ENCODE measurements around the gene SBF1. TPM values are rescaled to one million over a fixed set of nuclear protein-coding genes. Genes with fewer than 3 reads are reported as not detected.
"Not testable (repeated sequence)": the region's sequence is repeated elsewhere in the genome, so short reads cannot be mapped to it uniquely, and the experiment has no call there.

The SBF1 gene
- total and polyA plus RNA-seq, 9 donors, result 1.9 to 86.0 (median 58.7) TPM

DNA sequence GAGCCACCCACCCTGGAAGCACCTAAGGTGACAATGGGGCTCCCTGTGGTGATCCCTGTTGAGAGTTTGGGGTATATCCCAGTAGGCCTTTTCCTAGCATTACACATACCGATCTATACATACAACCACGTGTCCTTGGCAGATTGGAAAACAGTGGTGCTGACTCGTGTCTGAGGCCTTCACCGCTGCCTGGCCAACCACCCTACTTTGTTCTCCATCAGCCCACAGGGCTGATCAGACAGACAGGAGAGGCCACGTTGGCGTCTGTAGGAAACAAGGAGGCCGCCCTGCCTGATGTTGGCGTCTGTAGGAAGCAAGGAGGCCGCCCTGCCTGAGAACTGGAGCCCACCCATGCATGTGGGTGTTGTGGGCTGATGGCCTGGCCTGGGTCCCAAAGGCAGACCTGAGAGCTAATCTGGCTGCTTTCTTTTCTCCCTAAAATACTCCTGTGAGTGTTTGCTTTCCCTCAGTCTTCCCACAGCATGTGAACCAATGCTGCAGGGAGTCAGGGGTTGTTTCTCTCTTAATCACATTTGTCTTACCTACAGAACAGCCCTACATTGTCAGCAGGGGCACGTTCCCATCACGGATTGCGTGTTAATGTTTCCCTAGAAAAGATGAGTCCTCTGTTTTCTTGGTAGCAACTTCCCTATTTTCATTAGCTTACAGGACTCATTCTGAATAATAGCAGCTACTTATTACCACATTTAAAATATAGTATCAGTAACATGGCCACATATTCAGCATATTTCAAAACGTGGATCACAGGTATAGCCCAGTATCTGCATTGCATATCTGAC is 57.2 kb downstream of the SBF1 start:
- WGBS, 3 donors, result 78 to 88% (median 84%) methylated on average over 13 of the region's 13 CpGs
- TF ChIP-seq POLR2A (IDR thresholded peaks at IDR 0.05), result no peak
- Histone ChIP-seq H3K36me3 (no peaks in the 10 kb centered on the region), H3K4me1 (ENCODE audit: insufficient read depth) (no peaks in the 10 kb centered on the region), H3K4me3 (no peak overlapping the region), H3K9me3 (no peaks in the 10 kb centered on the region), H3K27me3 (no peaks in the 10 kb centered on the region), H3K27ac (no peak overlapping the region)
- intact Hi-C loops (cut with DNase I), result no loop called here
- DNase-seq, result no peak

DNA sequence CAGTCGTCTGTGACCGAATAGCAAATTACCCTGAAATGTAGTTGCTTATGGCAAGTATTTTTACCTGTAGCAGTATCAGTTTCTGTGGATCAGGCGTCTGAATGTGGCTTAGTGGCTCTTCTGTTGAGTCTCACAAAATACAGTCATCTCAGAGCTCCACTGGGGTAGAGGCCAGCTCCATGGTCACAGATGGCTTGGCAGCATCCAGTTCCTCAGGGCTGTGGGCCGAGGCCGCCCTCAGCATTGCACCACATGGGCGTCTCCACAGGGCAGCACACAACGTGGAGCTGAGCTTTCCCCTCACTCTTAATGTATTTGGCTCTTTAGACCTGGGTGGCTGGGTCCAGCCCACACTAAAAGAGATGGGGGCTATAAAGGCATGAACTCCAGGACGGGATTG is 57.8 kb downstream of the SBF1 start:
- Histone ChIP-seq H3K4me3 (no peak overlapping the region), H3K9me3 (no peaks in the 10 kb centered on the region), H3K36me3 (no peaks in the 10 kb centered on the region), H3K4me1 (ENCODE audit: insufficient read depth) (no peaks in the 10 kb centered on the region), H3K27me3 (no peaks in the 10 kb centered on the region), H3K27ac (no peak overlapping the region)
- TF ChIP-seq EP300 (IDR thresholded peaks at IDR 0.05) (no peak), POLR2A (IDR thresholded peaks at IDR 0.05) (no peak)
- TF ChIP-seq, protein P1, sequence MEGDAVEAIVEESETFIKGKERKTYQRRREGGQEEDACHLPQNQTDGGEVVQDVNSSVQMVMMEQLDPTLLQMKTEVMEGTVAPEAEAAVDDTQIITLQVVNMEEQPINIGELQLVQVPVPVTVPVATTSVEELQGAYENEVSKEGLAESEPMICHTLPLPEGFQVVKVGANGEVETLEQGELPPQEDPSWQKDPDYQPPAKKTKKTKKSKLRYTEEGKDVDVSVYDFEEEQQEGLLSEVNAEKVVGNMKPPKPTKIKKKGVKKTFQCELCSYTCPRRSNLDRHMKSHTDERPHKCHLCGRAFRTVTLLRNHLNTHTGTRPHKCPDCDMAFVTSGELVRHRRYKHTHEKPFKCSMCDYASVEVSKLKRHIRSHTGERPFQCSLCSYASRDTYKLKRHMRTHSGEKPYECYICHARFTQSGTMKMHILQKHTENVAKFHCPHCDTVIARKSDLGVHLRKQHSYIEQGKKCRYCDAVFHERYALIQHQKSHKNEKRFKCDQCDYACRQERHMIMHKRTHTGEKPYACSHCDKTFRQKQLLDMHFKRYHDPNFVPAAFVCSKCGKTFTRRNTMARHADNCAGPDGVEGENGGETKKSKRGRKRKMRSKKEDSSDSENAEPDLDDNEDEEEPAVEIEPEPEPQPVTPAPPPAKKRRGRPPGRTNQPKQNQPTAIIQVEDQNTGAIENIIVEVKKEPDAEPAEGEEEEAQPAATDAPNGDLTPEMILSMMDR (IDR thresholded peaks at IDR 0.05), result no peak
- intact Hi-C loops (cut with DNase I), result no loop called here
- DNase-seq, result no peak
- 90 to 95% (median 94%) methylated on average over 8 of the region's 8 CpGs for WGBS, 3 donors

DNA sequence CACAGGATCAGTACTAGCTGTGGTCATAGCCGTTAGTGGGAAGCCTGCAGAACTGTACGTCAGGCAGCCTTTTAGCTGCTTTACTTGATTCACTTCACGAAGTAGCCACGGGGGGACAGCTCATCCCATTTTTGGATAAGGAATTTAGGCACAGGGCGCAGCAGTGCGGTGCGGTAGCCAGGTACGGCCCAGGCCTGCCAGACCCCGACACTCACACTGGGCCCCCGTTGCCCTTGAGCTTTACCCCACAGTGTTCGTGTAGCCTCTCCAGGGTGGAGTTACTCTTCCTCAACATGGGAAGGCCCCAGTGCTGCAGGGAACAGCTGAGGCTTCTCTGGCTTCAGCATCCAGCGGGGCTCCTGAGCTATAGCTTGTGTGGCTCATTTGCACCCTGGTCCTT is 59.4 kb downstream of the SBF1 start:
- Histone ChIP-seq H3K27ac (no peak overlapping the region), H3K9me3 (no peaks in the 10 kb centered on the region), H3K36me3 (no peaks in the 10 kb centered on the region), H3K27me3 (no peaks in the 10 kb centered on the region), H3K4me3 (no peak overlapping the region), H3K4me1 (ENCODE audit: insufficient read depth) (no peaks in the 10 kb centered on the region)
- 92 to 93% (median 93%) methylated on average over 11 to 12 of the region's 12 CpGs for WGBS, 3 donors
- DNase-seq, result no peak
- intact Hi-C loops (cut with DNase I), result no loop called here
- TF ChIP-seq, protein P1 (IDR thresholded peaks at IDR 0.05), result no peak
- TF ChIP-seq EP300 (IDR thresholded peaks at IDR 0.05) (no peak), POLR2A (IDR thresholded peaks at IDR 0.05) (no peak)

DNA sequence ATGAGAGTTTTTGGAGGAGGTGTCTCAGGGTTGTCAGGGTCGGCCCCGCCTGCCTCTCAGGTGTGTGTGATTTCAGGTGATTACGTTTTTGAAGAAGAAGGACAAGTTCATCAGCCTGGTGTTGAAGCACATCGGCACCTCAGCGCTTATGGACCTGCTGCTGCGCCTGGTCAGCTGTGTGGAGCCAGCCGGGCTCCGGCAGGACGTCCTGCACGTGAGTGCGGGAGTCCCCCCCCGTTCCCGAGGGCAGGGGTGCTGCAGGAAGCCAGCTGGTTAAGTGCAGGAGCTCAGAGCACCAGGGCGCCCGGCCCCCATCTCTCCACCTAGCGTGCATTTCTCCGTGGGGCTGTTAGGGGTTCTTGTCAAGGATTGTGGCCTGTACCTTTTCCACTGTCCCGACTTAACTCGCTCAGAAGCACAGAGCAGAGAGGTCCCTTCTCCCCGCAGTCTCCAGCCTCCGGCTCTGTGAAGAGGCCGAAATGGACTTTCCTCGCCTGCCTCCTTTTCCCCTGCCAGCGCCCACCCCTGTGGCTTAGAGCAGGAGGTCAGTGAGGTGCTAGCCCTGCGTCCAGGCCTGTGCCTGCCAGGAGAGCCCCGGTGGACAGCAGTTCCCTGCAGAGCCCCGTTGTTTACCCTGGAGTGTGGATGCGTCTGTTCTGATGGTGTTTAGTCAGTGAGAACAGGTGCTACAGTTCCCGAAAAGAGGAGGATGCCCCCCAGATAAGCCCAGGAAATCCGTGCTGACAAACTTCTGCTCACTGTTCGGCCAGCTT is 60.2 kb downstream of the SBF1 start:
- Histone ChIP-seq H3K27ac (no peak overlapping the region), H3K27me3 (no peaks in the 10 kb centered on the region), H3K4me3 (no peak overlapping the region), H3K4me1 (ENCODE audit: insufficient read depth) (no peaks in the 10 kb centered on the region), H3K36me3 (no peaks in the 10 kb centered on the region), H3K9me3 (no peaks in the 10 kb centered on the region)
- intact Hi-C loops (cut with DNase I), result no loop called here
- TF ChIP-seq EP300 (IDR thresholded peaks at IDR 0.05) (no peak), POLR2A (IDR thresholded peaks at IDR 0.05) (no peak)
- TF ChIP-seq, protein P1 (IDR thresholded peaks at IDR 0.05), result no peak
- DNase-seq, result no peak
- 88 to 90% (median 89%) methylated on average over 29 to 31 of the region's 31 CpGs for WGBS, 3 donors

DNA sequence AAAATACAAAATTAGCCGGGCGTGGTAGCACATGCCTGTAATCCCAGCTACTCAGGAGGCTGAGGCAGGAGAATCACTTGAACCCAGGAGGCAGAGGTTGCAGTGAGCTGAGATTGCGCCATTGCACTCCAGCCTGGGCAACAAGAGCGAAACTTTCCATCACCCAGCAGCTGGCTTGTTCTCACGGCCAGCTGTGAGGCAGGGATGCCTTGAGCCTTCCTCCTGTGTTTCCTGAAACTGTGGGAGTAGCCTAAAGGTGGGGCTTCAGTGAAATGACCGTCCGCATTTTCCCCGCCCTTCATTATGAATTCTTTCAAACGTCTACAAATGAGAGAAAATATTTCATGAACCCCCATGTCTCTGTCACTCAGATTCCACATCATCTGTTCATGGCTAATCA is 65.9 kb downstream of the SBF1 start:
- H3K4me3 ChIP-seq; H3K9me3 ChIP-seq; H3K27me3 ChIP-seq; intact Hi-C loops (cut with DNase I); H3K27ac ChIP-seq; H3K4me1 ChIP-seq (ENCODE audit: insufficient read depth); H3K36me3 ChIP-seq; DNase-seq: not testable (repeated sequence)
- 63 to 71% (median 68%) methylated on average over 9 of the region's 9 CpGs for WGBS, 3 donors

Measured in ovary (tissue), 9 donors.